ENCODE data around the gene UNC93A. TPM values are rescaled to one million over a fixed set of nuclear protein-coding genes. Genes with fewer than 3 reads are reported as not detected.
"Not testable (repeated sequence)": the region's sequence is repeated elsewhere in the genome, so short reads cannot be mapped to it uniquely, and the experiment has no call there.

Gene UNC93A
- total RNA-seq, 1 experiment from 2014 or later: not detected

- H3K27me3 ChIP-seq (ENCODE audit: insufficient read depth, low read length): no peaks in the 10 kb centered on the region
- no peaks in the 10 kb centered on the region for H3K9me2 ChIP-seq (ENCODE audit: insufficient read depth)
- CTCF ChIA-PET: no interaction called here
- POLR2A ChIA-PET: no interaction called here
- RAD21 ChIA-PET (ENCODE audit: low non-redundant PET in 1 of 2, low total read pairs in 2 of 2, uncharacterized antibody in 2 of 2, unreplicated experiment in 2 of 2): no interaction called here
- H3K27ac ChIP-seq (ENCODE audit: low read depth, low read length): no peak overlapping the region
- no peaks in the 10 kb centered on the region for H3K36me3 ChIP-seq (ENCODE audit: control insufficient read depth in 1 of 2, insufficient read depth in 2 of 2, low read length in 2 of 2)
- no peak for TF ChIP-seq CBX3 (IDR thresholded peaks at IDR 0.05; ENCODE audit: low read depth)
- TF ChIP-seq POLR2A (IDR thresholded peaks at IDR 0.05; ENCODE audit: borderline replicate concordance, extremely low read depth, insufficient read depth, insufficient read length): no peak
- no peak for TF ChIP-seq ZNF274 (IDR thresholded peaks at IDR 0.05; ENCODE audit: low read depth, low read length)
- no peak for TF ChIP-seq POLR2AphosphoS5 (IDR thresholded peaks at IDR 0.05; ENCODE audit: low read depth, low read length)
- TF ChIP-seq, protein P1, sequence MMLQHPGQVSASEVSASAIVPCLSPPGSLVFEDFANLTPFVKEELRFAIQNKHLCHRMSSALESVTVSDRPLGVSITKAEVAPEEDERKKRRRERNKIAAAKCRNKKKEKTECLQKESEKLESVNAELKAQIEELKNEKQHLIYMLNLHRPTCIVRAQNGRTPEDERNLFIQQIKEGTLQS (IDR thresholded peaks at IDR 0.05): no peak
- no peak for TF ChIP-seq SRF (IDR thresholded peaks at IDR 0.05; ENCODE audit: low read depth)
- TF ChIP-seq REST (IDR thresholded peaks at IDR 0.05; ENCODE audit: low read depth): no peak
- TF ChIP-seq EGR1 (IDR thresholded peaks at IDR 0.05; ENCODE audit: low read depth): no peak
- TF ChIP-seq CEBPB (IDR thresholded peaks at IDR 0.05; ENCODE audit: low read depth): no peak
- no peak for TF ChIP-seq SIN3A (IDR thresholded peaks at IDR 0.05; ENCODE audit: low read depth)
- no peak for TF ChIP-seq RAD21 (IDR thresholded peaks at IDR 0.05; ENCODE audit: low read depth)
- no peak for TF ChIP-seq SP1 (IDR thresholded peaks at IDR 0.05; ENCODE audit: low read depth)
- TF ChIP-seq FOSL1 (IDR thresholded peaks at IDR 0.05; ENCODE audit: low read depth): no peak
- TF ChIP-seq YY1 (IDR thresholded peaks at IDR 0.05; ENCODE audit: extremely low read depth, insufficient replicate concordance, low read depth, low read length): no peak
- TF ChIP-seq EZH2phosphoT487 (IDR thresholded peaks at IDR 0.05; ENCODE audit: borderline replicate concordance): no peak
- H3K4me3 ChIP-seq (replicated peaks in 1 of 2; ENCODE audit: low read depth in 1 of 2, low read length in 2 of 2): no peak overlapping the region
- DNase-seq (ENCODE audit: low read depth, low spot score): no peak
- H3K4me1 ChIP-seq (ENCODE audit: control insufficient read depth in 1 of 2, insufficient read depth in 2 of 2, low read length in 2 of 2): no peaks in the 10 kb centered on the region
- no peak overlapping the region for H3K9ac ChIP-seq (ENCODE audit: low read length)
- H3K79me2 ChIP-seq (ENCODE audit: insufficient read depth, low read length): no peaks in the 10 kb centered on the region
- no peak overlapping the region for H2AFZ ChIP-seq (ENCODE audit: low read depth, low read length, poor library complexity, severe bottlenecking)
- H3K4me2 ChIP-seq (ENCODE audit: low read length): no peak overlapping the region
- no peak for ATAC-seq
- intact Hi-C loops (cut with micrococcal nuclease): no loop called here
- BruUV-seq (replicated peaks): no TSS peak
- no peaks in the 10 kb centered on the region for H4K20me1 ChIP-seq (ENCODE audit: insufficient read depth)
- H3K9me3 ChIP-seq (ENCODE audit: control insufficient read depth in 1 of 2, insufficient read depth in 1 of 2, low read depth in 1 of 2, low read length in 2 of 2): no peaks in the 10 kb centered on the region
These were observed 24.1 kb upstream of the UNC93A start for GRCh38 chr6:167266830-167267555.

GRCh38 chr6:167267556-167267898 lies 23.6 kb upstream of the UNC93A start:
- H3K36me3 ChIP-seq (ENCODE audit: control insufficient read depth in 1 of 2, insufficient read depth in 2 of 2, low read length in 2 of 2); H3K9ac ChIP-seq (ENCODE audit: low read length); H3K79me2 ChIP-seq (ENCODE audit: insufficient read depth, low read length); DNase-seq (ENCODE audit: low read depth, low spot score); intact Hi-C loops (cut with micrococcal nuclease); H2AFZ ChIP-seq (ENCODE audit: low read depth, low read length, poor library complexity, severe bottlenecking); POLR2A ChIA-PET; BruUV-seq (replicated peaks); H3K4me1 ChIP-seq (ENCODE audit: control insufficient read depth in 1 of 2, insufficient read depth in 2 of 2, low read length in 2 of 2); ATAC-seq; CTCF ChIA-PET; H3K27me3 ChIP-seq (ENCODE audit: insufficient read depth, low read length); H4K20me1 ChIP-seq (ENCODE audit: insufficient read depth); H3K4me2 ChIP-seq (ENCODE audit: low read length); H3K27ac ChIP-seq (ENCODE audit: low read depth, low read length); RAD21 ChIA-PET (ENCODE audit: low non-redundant PET in 1 of 2, low total read pairs in 2 of 2, uncharacterized antibody in 2 of 2, unreplicated experiment in 2 of 2); H3K4me3 ChIP-seq (replicated peaks in 1 of 2; ENCODE audit: low read depth in 1 of 2, low read length in 2 of 2); H3K9me3 ChIP-seq (ENCODE audit: control insufficient read depth in 1 of 2, insufficient read depth in 1 of 2, low read depth in 1 of 2, low read length in 2 of 2); H3K9me2 ChIP-seq (ENCODE audit: insufficient read depth): not testable (repeated sequence)

All from HCT116 (cell line).